Fibroblast of skin of right biceps (primary cell): Measurements from ENCODE around the gene LUZP1.
A peak's percentile ranks its signal among the peaks of the same experiment; 100 is the strongest.

Experiments
- DNase-seq: peaks from one replicate; pipeline ENCODE4 v3.0.0-alpha.2; 2013

LUZP1 gene

GRCh38 chr1:23188434-23188884 lies 19.8 kb upstream of the LUZP1 start:
- DNase-seq = no peak

GRCh38 chr1:23187637-23188036 lies 19.0 kb upstream of the LUZP1 start:
- DNase-seq = no peak

GRCh38 chr1:23185381-23185780 lies 16.7 kb upstream of the LUZP1 start:
- DNase-seq = no peak

GRCh38 chr1:23184212-23184934 lies 15.7 kb upstream of the LUZP1 start:
- DNase-seq = peak; percentile 41

GRCh38 chr1:23179862-23180261 lies 11.2 kb upstream of the LUZP1 start:
- DNase-seq = no peak

- DNase-seq = no peak
These were observed 10.3 kb upstream of the LUZP1 start for GRCh38 chr1:23178950-23179349.

GRCh38 chr1:23178414-23178813 lies 9.8 kb upstream of the LUZP1 start:
- DNase-seq = no peak

GRCh38 chr1:23177438-23178380 lies 9.1 kb upstream of the LUZP1 start:
- DNase-seq = peak; percentile 85

- DNase-seq = no peak
These were observed 8.4 kb upstream of the LUZP1 start for GRCh38 chr1:23177031-23177430.

- no peak for DNase-seq
These were observed 5.9 kb upstream of the LUZP1 start for GRCh38 chr1:23174426-23175110.

GRCh38 chr1:23171181-23171755 lies 2.6 kb upstream of the LUZP1 start:
- DNase-seq = no peak

- peak; percentile 67 for DNase-seq
These were observed 1.2 kb upstream of the LUZP1 start for GRCh38 chr1:23169727-23170335.

- DNase-seq = no peak
These were observed 529 bp upstream of the LUZP1 start for GRCh38 chr1:23169195-23169575.

GRCh38 chr1:23168079-23168444 lies 594 bp downstream of the LUZP1 start:
- DNase-seq = no peak

- DNase-seq = peak; percentile 74
These were observed 1.1 kb downstream of the LUZP1 start for GRCh38 chr1:23167353-23168078.

- no peak for DNase-seq
These were observed 1.8 kb downstream of the LUZP1 start for GRCh38 chr1:23166854-23167253.

- no peak for DNase-seq
These were observed 5.3 kb downstream of the LUZP1 start for GRCh38 chr1:23163395-23163794.

- DNase-seq = no peak
These were observed 8.4 kb downstream of the LUZP1 start for GRCh38 chr1:23159963-23160877.

GRCh38 chr1:23156940-23157339 lies 11.7 kb downstream of the LUZP1 start:
- no peak for DNase-seq

- no peak for DNase-seq
These were observed 15.5 kb downstream of the LUZP1 start for GRCh38 chr1:23152966-23153684.
